GM12865 (cell line): ENCODE data around the gene VWA5A.
A peak's percentile ranks its signal among the peaks of the same experiment; 100 is the strongest.

Experiments
- DNase-seq: peaks from one replicate; pipeline ENCODE4 v3.0.0; 2010; ENCODE audit warnings: low read depth
- H3K4me3 ChIP-seq: 2 replicates; pipeline ENCODE4 v1.5.1; 2011; ENCODE audit warnings: mild to moderate bottlenecking, low read depth, low read length, control low read depth
- CTCF ChIP-seq: IDR thresholded peaks from 2 replicates; pipeline ENCODE4 v1.5.1; 2011; ENCODE audit warnings: low read length, control low read depth, low read depth, inconsistent platforms; ENCODE audit not compliant: insufficient read depth; ENCODE audit errors: missing control alignments

VWA5A gene

DNA sequence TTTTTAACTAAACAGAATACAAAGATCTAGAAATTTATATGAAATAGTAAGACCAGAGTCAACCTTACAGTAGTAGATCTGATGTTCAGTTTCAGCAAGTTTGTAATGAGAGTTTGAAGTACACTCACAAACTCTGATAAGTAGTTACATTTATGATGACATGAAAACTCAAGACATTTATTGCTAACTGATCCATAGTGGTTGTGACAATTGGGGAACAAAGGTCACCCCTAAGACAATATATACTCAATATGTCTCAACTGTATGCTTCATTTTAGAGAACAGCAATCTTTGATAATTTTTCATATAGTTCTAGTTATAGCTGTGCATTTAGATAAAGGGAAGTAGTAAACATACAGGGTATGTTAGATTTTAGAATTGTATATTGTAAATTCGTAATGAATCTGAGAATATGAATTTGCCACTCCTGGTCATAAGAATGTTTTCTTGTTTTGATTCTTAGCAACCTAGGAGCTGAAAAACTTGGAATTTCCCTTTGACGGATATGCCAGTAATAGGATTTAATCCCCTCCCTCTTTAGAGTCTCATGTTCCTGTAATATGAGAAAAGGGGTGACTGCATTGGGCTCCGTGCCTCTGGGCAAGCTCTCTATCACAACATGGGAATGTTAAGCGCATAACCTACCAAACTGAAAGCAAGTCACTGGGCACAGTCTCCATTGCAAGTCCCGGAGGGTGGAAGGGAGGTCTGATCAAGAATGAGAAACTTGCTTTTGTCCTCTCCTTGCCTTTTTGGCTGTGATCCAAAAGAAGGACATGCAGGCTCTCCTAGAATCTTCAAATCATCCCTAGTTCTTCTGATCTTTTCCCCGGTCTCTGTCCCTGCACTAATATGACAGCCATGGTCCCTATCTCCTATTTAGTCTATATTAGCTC is 79.3 kb downstream of the VWA5A start:
- no peak overlapping the region for H3K4me3 ChIP-seq
- no peak for TF ChIP-seq CTCF
- no peak for DNase-seq

DNA sequence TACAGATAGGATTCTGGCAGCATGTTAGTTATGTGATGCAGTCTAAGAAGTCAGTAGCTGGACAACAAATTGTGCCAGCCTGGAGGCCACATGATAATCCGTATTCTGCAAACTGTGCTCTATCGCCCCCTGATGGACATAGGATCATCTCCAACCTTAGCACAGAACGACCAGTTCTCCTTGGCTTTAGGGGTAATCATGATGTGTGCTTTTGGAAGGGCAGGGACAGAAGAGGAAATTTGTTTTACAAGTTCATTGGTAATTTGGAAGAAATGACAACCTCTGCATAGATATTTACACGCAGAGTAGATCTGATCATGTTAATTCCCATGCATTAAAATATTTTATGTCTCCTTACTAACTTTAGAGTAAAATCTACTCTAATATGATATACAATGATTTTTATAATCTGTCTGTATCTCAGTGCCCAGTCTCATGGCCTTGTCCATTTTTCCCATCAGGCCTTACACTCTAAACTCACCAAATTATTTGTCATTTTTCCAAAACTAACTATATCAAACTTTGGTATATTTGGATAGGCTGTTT is 80.0 kb downstream of the VWA5A start:
- DNase-seq = peak; percentile 72
- H3K4me3 ChIP-seq = no peak overlapping the region
- TF ChIP-seq CTCF = peak; percentile 80
